Skeletal muscle tissue (tissue), 4 donors: ENCODE results near the gene FOCAD. TPM values are rescaled to one million over a fixed set of nuclear protein-coding genes. Genes with fewer than 3 reads are reported as not detected.

ENCODE experiments used
- H3K27ac ChIP-seq: one replicate; pipeline ENCODE4 v1.7.0; 2013; ENCODE audit warnings: mild to moderate bottlenecking, low read depth, low read length, inconsistent platforms
- H3K27me3 ChIP-seq, 3 donors: one replicate each; pipeline ENCODE4 v1.7.0; 2013; ENCODE audit warnings: low read length in 3 of 3; ENCODE audit not compliant: control insufficient read depth in 3 of 3, insufficient read depth in 3 of 3
- H3K36me3 ChIP-seq, 3 donors: one replicate each; pipeline ENCODE4 v1.7.0; 2013; ENCODE audit warnings: low read length in 3 of 3; ENCODE audit not compliant: control insufficient read depth in 3 of 3, insufficient read depth in 3 of 3
- H3K4me1 ChIP-seq, 3 donors: one replicate each; pipeline ENCODE4 v1.7.0; 2013; ENCODE audit warnings: low read length in 3 of 3, mild to moderate bottlenecking in 3 of 3; ENCODE audit not compliant: control insufficient read depth in 3 of 3, insufficient read depth in 3 of 3
- H3K4me3 ChIP-seq, 3 donors: one replicate each; pipeline ENCODE4 v1.7.0; 2013; ENCODE audit warnings: low read length in 3 of 3
- H3K9ac ChIP-seq, 3 donors: one replicate each; pipeline ENCODE4 v1.7.0; 2013; ENCODE audit warnings: low read length in 3 of 3, mild to moderate bottlenecking in 3 of 3, moderate library complexity in 2 of 3, low read depth in 1 of 3
- H3K9me3 ChIP-seq, 3 donors: one replicate each; pipeline ENCODE4 v1.7.0; 2013; ENCODE audit warnings: low read length in 3 of 3; ENCODE audit not compliant: control insufficient read depth in 3 of 3
- total RNA-seq: library from RNA; depleted of rRNA; stranded (reverse); fragments of >200 nt; gene quantifications from one replicate; pipeline ENCODE4 v1.2.3, GENCODE V29; 2014
- donor health status: Osteomylitis.

FOCAD gene
- total RNA-seq, 1 donor from 2014 or later: 108 TPM

GRCh38 chr9:21015995-21016394, 331.9 kb downstream of the FOCAD start:
- no peaks in the 10 kb centered on the region for H3K9me3 ChIP-seq
- H3K36me3 ChIP-seq: no peaks in the 10 kb centered on the region
- no peaks in the 10 kb centered on the region for H3K27me3 ChIP-seq
- no peaks in the 10 kb centered on the region for H3K4me1 ChIP-seq
- no peak overlapping the region for H3K9ac ChIP-seq
- H3K4me3 ChIP-seq: no peak overlapping the region
- H3K27ac ChIP-seq: no peak overlapping the region

GRCh38 chr9:21016701-21017491, 332.8 kb downstream of the FOCAD start:
- Histone ChIP-seq H3K4me1 (no peaks in the 10 kb centered on the region), H3K9ac (no peak overlapping the region), H3K4me3 (no peak overlapping the region), H3K27me3 (no peaks in the 10 kb centered on the region), H3K36me3 (no peaks in the 10 kb centered on the region), H3K27ac (no peak overlapping the region), H3K9me3 (no peaks in the 10 kb centered on the region)

- H3K9me3 ChIP-seq: no peaks in the 10 kb centered on the region
- no peaks in the 10 kb centered on the region for H3K4me1 ChIP-seq
- H3K27me3 ChIP-seq: no peaks in the 10 kb centered on the region
- no peaks in the 10 kb centered on the region for H3K36me3 ChIP-seq
- no peak overlapping the region for H3K27ac ChIP-seq
- no peak overlapping the region for H3K4me3 ChIP-seq
- H3K9ac ChIP-seq: no peak overlapping the region
Measured at GRCh38 chr9:21018177-21018576, 334.1 kb downstream of the FOCAD start.

DNA sequence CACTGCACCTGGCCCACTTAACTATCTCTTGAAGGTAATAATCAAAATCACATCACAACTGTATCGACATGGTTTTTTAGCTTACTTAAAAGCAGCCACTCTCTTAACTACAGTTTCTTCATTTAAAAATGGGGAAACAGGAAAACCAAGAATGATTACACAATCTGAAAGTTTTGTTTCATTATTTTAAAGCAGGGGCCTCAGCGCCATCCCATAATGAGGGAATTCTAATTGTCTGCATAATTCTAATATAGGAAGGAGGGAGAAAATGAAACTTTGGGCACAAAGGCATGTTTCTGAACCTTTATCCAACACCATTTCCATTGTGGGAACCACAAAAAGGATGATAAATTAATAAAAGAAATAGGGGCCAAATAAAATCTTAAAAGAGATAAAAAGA, 339.8 kb downstream of the FOCAD start:
- Histone ChIP-seq H3K4me1 (no peaks in the 10 kb centered on the region), H3K9me3 (no peaks in the 10 kb centered on the region), H3K36me3 (no peaks in the 10 kb centered on the region), H3K27me3 (no peaks in the 10 kb centered on the region), H3K4me3 (no peak overlapping the region), H3K9ac (no peak overlapping the region), H3K27ac (no peak overlapping the region)

- no peaks in the 10 kb centered on the region for H3K27me3 ChIP-seq
- no peaks in the 10 kb centered on the region for H3K9me3 ChIP-seq
- H3K36me3 ChIP-seq: no peaks in the 10 kb centered on the region
- no peak overlapping the region for H3K4me3 ChIP-seq
- H3K9ac ChIP-seq: no peak overlapping the region
- H3K27ac ChIP-seq: no peak overlapping the region
- peaks cover 0 to 4% (median 0%) of the 10 kb centered on the region in 3 donors for H3K4me1 ChIP-seq
Measured at GRCh38 chr9:21027295-21027694, 343.2 kb downstream of the FOCAD start.

DNA sequence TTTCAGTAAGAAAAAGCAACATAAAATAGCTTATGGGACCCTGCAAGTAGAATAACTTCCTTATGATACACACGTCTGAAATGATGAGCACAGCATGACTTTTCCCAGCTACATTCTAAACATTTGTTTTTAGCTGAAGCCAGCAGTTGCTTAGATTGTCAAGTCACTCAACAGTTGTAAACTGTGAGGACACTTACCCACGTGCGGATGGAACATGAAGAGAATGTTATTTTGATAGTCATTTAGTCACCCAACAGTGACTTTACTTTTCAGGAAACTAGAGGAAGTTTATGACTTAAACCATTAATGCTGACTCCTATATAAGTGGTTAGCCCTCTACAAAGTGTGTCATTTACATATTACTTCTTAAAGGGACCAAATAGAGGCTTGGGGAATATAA, 344.4 kb downstream of the FOCAD start:
- Histone ChIP-seq H3K9me3 (no peaks in the 10 kb centered on the region), H3K36me3 (no peaks in the 10 kb centered on the region), H3K9ac (no peak overlapping the region), H3K27ac (no peak overlapping the region), H3K4me3 (no peak overlapping the region), H3K27me3 (no peaks in the 10 kb centered on the region), H3K4me1 (peaks cover 0 to 4% (median 0%) of the 10 kb centered on the region in 3 donors)

DNA sequence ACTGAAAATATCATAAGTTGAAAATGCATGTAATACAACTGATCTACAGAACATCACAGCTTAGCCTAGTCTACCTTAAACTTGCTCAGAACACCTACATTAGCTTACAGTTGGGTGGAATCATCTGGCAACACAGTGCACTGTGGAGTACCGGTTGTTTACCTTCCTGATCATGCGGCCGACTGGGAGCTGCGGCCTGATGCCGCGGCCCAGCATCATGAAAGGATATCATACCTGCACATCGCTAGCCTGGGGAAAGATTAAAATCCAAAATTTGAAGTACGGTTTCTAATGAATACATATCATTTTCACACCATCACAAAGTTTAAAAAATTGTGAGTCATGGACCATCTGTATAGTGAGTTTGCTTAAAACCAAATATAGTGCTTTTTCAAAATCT, 345.6 kb downstream of the FOCAD start:
- Histone ChIP-seq H3K36me3 (no peaks in the 10 kb centered on the region), H3K9ac (no peak overlapping the region), H3K27ac (no peak overlapping the region), H3K9me3 (no peaks in the 10 kb centered on the region), H3K27me3 (no peaks in the 10 kb centered on the region), H3K4me3 (no peak overlapping the region), H3K4me1 (peaks cover 0 to 4% (median 0%) of the 10 kb centered on the region in 3 donors)

DNA sequence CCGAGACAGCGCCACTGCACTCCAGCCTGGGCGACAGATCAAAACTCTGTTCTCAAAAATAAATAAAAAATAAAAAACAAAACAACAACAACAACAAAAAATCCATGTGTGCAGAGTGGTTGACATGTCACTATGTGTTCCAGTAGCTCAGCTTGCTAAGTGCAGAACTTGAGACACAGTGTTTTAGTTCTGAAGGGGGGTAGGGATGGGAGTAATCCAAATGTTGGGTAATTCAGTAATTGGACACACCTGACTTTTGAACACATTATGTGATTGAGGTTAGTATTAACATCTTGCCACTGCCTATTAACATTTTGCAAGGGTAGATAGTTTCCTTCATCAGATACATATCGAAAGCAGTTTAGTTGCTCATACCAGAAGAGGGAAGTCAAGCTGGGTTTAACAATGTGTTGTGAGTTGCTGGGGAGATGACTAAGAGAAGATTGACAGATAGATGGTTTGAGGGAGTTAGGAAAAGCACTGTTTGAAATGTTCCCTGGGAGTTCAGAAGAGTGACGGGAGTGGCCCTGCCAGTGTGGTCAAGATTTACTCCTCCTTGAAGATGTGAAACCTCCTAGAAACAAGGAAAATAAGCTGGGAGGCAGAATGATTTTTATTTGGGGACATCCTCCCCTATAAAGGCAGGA, 346.5 kb downstream of the FOCAD start:
- Histone ChIP-seq H3K9me3 (no peaks in the 10 kb centered on the region), H3K4me3 (peak overlapping the region in 2 of 3 donors; percentile 40 to 60), H3K27ac (peak overlapping the region; percentile 48), H3K27me3 (no peaks in the 10 kb centered on the region), H3K4me1 (peaks cover 0 to 4% (median 0%) of the 10 kb centered on the region in 3 donors), H3K9ac (peak overlapping the region in 1 of 3 donors; percentile 65), H3K36me3 (no peaks in the 10 kb centered on the region)

GRCh38 chr9:21031091-21031807, 347.2 kb downstream of the FOCAD start, which contains the start of gene HACD4:
HACD4 (minus strand) TSS chr9:21031640; CDS start chr9:21031590, 50 bp downstream.
- Histone ChIP-seq H3K36me3 (no peaks in the 10 kb centered on the region), H3K4me3 (peak within 1 kb of the TSS; percentile 54 to 64 (median 60)), H3K9ac (peak within 1 kb of the TSS; percentile 30 to 65 (median 63)), H3K9me3 (no peaks in the 10 kb centered on the region), H3K27me3 (no peaks in the 10 kb centered on the region), H3K4me1 (peaks cover 0 to 4% (median 0%) of the 10 kb centered on the region in 3 donors), H3K27ac (peak within 1 kb of the TSS; percentile 48)
